HG03095 (cell line): ENCODE results near the gene FSIP1.

Source experiments
- ATAC-seq: cut with Tn5 transposase; IDR thresholded peaks from one replicate; pipeline ENCODE4 v1.9.1; 2021; ENCODE audit warnings: moderate library complexity; ENCODE audit not compliant: unreplicated experiment

The FSIP1 gene

DNA sequence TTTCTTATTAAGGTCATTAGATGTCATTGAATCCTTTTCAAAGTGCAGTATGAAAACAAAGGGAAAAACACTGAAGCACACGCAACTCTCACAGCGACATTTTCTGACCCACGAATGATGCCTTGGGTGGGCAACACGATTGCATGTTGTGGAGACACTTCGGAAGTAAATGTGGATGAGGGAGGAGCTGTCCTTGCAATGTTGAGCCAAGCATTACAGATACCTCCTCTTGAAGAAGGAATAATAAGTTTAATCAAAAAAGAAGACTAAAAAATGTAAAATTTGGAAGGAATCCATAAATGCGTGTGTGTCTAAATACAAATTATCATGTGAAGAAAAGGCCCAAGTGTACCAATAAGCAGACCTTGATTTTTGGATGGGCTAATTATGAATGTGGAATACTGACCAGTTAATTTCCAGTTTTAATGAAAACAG is 184.9 kb downstream of the FSIP1 start:
- no peak for ATAC-seq

DNA sequence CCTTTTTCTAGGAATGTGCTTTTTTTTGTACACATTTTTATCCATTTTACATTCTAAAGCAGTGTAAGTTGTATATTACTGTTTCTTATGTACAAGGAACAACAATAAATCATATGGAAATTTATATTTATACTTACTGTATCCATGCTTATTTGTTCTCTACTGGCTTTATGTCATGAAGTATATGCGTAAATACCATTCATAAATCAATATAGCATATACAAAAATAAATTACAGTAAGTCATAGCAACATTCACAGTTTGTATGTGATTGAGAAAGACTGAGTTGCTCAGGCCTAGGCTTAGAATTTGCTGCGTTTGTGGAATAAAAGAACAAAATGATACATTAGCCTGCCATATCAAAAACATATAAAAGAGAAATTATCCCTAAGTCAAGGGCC is 185.3 kb downstream of the FSIP1 start:
- ATAC-seq, result no peak

DNA sequence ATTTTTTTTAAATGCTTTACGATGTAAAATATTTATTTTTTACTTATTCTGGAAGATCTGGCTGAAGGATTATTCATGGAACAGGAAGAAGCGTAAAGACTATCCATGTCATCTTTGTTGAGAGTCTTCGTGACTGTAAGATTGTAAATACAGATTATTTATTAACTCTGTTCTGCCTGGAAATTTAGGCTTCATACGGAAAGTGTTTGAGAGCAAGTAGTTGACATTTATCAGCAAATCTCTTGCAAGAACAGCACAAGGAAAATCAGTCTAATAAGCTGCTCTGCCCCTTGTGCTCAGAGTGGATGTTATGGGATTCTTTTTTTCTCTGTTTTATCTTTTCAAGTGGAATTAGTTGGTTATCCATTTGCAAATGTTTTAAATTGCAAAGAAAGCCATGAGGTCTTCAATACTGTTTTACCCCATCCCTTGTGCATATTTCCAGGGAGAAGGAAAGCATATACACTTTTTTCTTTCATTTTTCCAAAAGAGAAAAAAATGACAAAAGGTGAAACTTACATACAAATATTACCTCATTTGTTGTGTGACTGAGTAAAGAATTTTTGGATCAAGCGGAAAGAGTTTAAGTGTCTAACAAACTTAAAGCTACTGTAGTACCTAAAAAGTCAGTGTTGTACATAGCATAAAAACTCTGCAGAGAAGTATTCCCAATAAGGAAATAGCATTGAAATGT is 186.1 kb downstream of the FSIP1 start:
- ATAC-seq, result no peak

DNA sequence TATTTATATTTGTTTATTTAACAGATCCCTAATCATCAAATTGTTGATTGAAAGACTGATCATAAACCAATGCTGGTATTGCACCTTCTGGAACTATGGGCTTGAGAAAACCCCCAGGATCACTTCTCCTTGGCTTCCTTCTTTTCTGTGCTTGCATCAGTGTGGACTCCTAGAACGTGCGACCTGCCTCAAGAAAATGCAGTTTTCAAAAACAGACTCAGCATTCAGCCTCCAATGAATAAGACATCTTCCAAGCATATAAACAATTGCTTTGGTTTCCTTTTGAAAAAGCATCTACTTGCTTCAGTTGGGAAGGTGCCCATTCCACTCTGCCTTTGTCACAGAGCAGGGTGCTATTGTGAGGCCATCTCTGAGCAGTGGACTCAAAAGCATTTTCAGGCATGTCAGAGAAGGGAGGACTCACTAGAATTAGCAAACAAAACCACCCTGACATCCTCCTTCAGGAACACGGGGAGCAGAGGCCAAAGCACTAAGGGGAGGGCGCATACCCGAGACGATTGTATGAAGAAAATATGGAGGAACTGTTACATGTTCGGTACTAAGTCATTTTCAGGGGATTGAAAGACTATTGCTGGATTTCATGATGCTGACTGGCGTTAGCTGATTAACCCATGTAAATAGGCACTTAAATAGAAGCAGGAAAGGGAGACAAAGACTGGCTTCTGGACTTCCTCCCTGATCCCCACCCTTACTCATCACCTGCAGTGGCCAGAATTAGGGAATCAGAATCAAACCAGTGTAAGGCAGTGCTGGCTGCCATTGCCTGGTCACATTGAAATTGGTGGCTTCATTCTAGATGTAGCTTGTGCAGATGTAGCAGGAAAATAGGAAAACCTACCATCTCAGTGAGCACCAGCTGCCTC is 187.1 kb downstream of the FSIP1 start:
- ATAC-seq, result no peak

DNA sequence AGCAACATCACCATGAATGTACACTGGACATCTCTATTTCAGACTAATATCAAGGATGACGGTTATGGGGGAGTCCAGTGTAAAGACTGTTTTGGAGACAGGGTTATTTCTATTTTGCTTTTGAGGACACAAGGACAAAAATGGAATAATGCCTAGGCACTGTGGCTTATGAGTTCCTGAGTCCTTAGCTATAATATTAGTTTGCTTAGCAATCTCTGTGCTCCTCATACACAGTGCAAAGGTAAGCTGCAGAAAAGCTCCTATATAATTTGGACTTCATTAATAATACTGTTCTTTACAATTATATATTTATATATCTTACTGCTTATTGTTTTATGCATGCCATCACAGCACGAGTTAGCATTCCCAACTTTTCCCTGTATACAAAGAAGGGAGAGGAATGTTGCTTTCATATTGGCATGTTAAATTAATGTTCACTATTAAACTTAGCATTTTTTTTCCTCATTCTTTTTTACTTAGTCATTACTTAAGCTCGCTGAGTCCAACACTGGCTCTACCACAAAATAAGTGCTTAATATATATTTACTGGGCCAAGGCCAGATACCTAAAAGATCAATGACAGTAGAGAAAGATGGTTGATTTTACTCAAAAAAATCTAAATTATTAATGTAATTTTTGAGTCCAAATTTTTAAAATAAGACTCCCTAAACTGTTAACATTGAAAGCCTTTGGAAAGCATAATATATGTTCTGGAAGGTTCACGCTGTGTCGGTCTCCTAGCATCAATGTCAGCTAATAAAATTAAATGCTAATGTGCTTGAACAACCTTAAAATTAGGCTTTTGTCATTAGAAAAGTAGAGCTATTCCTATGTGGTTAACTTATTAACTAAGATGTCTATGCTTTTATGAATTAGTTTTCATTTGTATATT is 187.9 kb downstream of the FSIP1 start:
- ATAC-seq, result no peak

DNA sequence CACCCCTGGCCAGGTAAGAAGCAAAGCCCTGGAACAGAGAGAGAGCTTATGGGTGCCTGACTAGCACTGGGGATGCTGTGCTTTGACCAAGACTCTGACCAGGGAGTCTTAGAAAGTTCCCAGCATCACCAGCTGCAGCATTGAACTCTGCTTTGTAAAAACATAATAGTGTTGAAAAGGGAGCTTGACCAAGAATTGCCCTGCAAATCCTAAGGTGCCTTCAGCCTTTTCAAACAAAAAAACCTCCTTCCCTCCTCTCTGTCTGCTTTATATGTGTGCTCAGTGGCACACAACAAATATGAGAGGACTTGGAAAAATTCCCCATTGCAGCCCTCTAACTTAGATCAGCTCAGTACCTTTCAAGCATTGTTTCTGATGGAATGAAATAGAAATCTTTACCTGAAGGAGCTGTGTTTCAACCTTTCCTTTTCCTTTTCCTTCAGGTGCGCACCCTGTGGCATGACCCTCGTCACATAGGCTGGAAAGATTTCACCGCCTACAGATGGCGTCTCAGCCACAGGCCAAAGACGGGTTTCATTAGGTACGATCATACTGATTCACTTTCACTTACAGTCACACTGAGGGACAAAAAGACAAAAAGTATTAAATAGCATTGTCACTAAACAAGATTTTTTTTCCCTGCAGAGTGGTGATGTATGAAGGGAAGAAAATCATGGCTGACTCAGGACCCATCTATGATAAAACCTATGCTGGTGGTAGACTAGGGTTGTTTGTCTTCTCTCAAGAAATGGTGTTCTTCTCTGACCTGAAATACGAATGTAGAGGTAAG is 188.8 kb downstream of the FSIP1 start:
- ATAC-seq, result no peak

DNA sequence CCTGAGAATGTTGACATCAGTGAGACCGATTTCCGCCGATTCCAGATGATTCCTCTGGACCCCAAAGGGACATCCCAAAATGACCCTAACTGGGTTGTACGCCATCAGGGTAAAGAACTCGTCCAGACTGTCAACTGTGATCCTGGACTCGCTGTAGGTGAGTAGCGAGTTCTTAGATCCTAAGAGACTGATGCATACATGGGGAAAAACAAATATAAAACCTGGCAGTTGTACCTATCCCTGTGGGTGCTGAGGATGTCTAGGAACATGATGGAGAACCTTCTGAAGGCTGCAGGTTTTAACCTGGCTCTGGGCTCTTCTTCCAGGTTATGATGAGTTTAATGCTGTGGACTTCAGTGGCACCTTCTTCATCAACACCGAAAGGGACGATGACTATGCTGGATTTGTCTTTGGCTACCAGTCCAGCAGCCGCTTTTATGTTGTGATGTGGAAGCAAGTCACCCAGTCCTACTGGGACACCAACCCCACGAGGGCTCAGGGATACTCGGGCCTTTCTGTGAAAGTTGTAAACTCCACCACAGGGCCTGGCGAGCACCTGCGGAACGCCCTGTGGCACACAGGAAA is 189.5 kb downstream of the FSIP1 start:
- ATAC-seq, result no peak

DNA sequence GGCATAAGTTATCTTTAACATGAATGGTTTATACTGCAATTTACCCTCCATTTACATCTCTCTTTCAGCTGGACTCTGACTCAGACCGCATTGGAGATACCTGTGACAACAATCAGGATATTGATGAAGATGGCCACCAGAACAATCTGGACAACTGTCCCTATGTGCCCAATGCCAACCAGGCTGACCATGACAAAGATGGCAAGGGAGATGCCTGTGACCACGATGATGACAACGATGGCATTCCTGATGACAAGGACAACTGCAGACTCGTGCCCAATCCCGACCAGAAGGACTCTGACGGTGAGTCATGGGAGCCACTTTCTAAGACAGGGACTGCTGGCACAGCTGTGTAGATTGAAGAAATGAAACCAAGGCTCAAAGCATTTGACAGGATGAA is 190.1 kb downstream of the FSIP1 start:
- no peak for ATAC-seq

DNA sequence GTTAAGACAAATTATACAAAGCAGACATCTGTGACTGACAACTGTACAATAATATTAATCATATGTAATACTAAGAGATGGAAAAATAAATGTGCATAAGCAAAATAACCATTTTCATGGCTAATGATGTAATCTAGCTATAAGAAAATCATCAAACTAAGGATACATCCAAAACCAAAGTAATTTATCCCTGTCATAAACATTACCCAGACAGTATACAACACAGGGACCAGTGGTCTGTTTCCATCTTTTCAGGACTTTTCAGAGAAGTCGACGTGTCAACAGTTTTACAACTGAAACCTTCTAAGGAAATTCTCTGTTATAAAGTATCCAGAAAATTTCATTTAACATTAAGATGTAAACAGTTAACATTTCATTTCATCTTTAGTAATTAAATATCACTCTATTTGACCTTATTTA is 190.7 kb downstream of the FSIP1 start:
- no peak for ATAC-seq

DNA sequence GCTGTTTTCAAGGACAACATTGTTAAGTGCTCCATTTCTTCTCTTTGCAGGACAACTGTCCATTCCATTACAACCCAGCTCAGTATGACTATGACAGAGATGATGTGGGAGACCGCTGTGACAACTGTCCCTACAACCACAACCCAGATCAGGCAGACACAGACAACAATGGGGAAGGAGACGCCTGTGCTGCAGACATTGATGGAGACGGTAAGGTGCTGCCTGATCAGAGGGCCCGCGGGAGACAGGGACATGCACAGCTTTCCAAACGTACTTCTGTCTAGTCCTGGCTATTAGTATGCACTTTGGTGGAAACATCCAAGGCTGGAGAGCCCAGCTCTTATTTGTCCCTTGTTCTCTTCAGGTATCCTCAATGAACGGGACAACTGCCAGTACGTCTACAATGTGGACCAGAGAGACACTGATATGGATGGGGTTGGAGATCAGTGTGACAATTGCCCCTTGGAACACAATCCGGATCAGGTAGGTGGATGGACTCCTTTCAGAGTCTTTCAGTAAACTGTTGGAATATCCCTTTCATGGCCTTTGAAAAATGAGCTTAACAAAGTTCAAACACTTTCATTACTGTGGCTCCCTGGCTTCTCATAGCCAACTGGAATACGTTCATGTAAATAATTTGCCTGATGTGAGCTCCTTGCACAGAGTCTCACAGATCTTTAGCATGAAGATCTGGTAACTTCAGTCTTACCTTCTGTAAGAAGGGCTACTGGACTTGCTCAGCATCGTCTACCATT is 191.3 kb downstream of the FSIP1 start:
- ATAC-seq, result no peak

DNA sequence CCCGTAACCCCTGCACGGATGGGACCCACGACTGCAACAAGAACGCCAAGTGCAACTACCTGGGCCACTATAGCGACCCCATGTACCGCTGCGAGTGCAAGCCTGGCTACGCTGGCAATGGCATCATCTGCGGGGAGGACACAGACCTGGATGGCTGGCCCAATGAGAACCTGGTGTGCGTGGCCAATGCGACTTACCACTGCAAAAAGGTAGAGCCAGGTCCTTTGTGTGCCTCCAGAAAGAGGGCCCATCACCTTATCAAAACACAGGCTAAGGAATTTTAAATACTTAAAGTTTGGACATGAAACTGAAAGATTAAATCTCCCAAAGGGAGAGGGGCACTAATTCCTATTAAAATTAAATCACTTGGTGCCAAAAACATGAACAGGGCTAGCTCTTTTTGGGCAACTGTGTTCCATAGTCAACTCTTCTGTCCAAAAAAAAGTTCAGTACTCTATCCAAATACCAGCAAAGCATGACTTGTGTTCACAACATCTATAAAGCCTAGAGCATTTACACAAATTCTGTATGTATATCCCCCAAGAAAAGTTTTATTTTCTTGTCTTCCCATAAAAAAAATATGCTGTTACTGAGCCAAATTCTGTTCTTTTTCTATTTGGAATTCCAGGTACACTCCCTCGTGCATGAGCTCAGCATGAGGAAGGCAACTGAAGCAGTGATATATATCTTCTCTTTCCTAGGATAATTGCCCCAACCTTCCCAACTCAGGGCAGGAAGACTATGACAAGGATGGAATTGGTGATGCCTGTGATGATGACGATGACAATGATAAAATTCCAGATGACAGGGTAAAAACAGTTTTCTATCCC is 192.6 kb downstream of the FSIP1 start:
- ATAC-seq, result no peak

DNA sequence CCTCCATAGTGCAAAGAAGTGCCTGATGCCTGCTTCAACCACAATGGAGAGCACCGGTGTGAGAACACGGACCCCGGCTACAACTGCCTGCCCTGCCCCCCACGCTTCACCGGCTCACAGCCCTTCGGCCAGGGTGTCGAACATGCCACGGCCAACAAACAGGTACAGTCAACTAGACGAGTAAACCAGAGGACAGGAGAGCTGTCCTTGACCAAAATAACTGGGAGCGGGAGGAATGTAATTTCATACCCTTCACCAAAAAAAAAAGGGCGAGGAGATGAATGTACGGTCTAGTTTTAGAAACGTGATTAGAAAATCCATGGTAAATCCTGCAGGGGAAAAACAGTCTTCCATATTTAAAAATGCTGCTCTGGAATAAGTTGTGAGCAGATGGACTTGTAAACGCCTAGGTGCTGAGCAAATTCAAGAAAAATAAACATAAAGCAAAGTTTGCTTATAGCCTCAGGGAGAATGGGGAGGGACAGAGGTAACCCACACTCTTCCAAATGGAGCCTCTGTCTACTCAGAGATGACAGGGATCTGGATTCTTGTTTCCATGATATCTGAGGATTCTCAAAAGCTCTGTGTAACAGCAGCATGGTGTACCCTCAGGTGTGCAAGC is 193.3 kb downstream of the FSIP1 start:
- no peak for ATAC-seq

DNA sequence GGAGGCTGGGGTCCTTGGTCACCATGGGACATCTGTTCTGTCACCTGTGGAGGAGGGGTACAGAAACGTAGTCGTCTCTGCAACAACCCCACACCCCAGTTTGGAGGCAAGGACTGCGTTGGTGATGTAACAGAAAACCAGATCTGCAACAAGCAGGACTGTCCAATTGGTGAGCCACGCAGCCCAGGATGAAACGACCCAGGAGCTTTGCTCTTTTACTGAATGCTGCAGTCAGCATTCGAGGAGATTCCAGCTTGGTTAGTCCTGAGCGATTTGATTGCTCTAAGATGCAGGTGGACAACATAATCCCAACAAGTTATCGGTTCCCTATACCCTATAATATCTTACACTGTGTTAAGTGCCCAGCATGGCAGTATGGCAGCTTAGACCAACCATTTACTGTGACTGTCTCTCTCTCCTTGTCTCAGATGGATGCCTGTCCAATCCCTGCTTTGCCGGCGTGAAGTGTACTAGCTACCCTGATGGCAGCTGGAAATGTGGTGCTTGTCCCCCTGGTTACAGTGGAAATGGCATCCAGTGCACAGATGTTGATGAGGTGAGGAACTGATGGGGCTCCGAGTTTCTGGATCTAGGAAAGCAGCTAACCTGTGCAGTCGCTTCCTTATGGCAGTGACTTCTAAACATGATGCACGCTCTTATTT is 194.0 kb downstream of the FSIP1 start:
- no peak for ATAC-seq

DNA sequence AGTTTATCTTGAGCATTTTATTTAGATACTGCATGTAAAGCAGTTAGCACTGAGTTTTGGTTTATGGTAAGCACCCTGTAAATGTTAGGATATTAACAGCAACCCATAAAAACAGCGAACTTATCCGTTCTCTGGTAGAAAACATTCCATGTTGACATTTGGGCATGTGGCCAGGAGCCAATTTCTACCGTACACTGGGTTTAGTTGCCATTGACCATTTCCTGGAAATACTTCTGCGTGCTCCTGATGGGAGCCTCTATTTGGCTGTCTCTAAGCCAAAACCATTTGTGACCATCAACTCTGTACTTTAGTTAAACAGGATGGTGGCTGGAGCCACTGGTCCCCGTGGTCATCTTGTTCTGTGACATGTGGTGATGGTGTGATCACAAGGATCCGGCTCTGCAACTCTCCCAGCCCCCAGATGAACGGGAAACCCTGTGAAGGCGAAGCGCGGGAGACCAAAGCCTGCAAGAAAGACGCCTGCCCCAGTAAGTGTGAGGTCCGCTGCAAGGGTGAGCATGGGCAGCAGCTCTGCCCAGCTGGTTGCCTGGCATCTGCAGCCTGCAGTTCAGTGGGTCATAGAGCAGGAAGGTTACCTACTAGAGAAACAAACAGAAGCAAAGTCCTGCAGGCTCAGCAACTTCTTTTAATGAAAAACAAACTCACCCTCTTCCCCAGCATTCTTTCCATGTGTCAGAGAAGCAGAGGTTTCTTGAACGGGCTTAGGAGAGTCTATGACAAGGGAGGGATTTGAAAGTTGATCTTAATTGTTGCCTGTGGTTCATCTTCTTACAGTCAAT is 194.7 kb downstream of the FSIP1 start:
- ATAC-seq, result no peak

DNA sequence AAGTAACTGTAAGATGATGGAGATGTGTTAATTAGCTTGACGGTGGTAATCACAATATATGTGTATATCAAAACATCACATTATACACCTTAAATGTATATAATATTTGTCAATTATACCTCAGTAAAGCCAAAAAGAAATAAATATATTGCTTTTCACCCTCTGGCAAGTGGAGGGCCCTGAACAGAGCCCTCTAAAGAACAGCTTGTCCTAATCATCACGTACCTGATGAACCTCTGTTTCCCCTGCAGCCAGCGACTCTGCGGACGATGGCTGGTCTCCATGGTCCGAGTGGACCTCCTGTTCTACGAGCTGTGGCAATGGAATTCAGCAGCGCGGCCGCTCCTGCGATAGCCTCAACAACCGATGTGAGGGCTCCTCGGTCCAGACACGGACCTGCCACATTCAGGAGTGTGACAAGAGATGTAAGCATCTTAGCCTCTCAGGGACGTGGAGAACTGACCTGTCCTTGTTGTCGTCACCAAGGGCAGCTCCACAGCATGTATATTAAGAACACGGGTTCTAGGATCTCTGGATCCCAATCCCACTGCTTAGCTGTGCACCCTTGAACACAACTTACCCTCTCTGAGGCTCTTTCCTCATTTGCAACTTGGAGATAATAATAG is 195.4 kb downstream of the FSIP1 start:
- no peak for ATAC-seq

DNA sequence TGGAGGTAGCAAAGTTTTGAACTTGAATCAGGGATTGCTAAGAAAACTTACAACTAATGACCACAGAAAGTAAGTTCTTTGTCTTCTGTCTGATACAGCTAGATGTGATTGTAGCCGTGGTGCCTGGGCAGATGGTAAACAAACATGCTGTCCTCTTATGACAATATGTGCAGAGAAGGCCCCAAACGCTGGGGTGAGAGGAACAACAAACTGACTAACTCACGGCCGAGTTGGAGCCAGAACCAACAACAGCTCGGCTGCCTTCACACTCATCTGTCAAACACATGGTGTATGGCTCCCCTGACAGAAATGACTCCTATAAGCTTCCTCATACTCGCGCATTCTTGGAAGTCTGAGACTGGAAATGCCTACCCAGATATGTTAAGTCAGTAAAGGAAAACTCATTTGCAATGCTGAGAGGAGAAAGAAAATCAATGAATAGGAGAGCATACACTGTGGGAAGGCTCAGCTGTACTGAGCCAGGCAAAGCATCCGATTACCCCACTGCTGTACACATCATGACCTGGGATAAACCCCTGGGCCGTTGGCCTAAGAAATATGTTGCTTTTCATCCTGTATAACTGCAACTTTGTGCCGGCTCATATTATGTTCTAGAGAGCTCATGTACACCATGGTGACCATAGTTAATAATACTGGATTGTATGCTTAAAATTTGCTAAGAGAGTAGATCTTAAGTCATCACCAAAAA is 196.1 kb downstream of the FSIP1 start:
- no peak for ATAC-seq
